Effector CD8-positive, alpha-beta T cell (primary cell): ENCODE measurements around the gene IFFO2.

Source experiments
- DNase-seq: peaks from one replicate; lab custom pipeline; 2025; lab: John Stamatoyannopoulos, UW

IFFO2 gene

DNA sequence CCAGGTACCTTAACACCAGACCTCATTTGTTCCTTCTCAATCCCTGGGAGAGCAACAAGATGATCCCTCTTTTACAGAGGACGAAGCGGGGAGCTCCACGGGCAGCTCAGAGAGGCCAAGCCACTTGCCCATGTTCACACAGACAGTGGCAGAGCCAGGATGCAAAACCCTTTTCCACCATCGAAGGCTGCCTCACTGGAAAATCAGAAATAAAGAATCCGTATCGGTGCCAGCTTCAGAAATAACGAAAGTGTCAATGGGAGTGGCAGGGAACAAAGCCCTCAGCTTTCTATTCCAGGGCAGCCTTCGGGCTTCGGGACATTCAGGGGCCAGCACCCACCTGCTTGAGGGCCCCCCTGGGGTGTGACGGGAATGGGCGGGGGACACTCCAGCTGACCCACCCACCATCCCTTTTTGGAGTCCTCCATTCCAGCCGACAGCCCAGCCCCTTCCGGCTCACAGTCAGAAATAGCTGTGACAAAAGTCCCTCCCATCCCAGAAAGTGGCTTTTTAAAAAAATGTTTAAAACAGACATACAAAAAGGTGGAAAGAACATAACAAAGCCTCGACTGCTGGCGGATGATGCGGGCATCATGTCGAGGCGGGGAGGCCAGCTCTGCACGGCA is 6.0 kb downstream of the IFFO2 start:
- DNase-seq, result no peak

DNA sequence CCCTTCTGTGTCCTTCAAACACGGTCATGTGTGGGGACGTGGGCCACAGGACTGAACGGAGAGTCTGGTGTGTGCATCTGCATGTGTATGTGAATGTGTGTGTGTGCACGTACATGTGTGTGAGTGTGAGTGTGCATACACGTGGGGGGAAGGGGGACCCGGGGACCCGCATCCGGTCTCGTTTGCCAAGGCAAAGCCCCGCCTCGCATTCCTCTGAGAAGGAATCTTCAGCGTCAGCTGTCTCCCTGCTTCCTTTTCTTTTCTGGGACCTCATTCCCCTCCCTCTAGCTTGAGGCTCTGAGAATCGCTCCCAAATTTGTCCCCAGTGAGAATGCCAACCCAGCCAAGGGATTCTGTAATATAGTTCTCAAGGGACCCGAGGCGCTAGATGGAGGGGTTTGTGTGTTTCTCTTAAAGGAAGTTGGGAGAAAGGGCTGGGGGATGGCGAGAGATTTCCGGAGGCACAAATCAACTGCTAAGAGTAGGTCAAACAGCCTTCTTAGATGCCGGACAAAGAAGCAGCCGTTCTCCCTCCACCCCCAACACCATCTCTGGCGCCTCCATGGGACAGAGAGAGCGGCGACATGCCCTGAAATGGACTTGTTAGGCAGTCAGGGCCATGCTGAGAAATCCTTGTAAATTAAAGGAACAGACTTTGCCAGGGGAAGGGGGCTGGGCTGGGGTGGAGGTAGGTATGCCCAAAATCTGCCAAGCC is 6.6 kb downstream of the IFFO2 start:
- DNase-seq, result no peak

DNA sequence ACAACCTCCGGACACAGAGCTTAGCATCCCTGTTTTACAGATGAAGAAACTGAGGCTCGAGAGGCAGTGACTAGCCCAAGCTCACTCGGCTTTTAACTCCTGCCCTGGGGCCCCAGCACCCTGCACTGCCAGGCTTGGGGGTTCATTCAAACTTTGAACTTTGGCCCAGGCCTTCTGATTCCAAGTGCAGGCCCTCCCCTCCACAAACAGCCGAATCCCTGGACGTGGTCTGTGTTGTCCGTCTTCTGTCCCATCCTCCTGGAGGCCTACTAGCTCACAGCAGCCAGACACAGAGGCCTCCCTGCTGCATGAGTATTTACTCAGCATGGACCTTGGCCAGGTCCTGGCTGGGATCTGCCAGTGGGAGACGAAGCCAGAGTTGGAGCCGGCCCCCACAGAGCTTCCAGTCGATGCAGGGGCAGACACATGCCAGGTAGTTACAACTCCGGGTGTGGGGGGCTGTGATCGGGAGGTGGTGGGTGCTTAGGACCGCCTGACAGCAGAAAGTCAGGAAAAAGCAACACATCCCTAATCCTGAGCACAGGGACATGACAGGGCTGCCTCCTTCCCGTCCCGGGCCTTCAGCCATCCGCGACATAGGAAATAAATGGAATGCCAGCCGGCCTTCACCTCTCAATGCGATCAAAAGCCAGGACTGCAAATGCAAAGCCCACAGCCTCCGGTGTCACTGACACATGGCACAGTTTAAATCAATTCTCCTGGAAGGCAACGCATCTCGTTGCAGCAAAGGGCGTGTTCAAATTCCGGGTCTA is 7.4 kb downstream of the IFFO2 start:
- no peak for DNase-seq

DNA sequence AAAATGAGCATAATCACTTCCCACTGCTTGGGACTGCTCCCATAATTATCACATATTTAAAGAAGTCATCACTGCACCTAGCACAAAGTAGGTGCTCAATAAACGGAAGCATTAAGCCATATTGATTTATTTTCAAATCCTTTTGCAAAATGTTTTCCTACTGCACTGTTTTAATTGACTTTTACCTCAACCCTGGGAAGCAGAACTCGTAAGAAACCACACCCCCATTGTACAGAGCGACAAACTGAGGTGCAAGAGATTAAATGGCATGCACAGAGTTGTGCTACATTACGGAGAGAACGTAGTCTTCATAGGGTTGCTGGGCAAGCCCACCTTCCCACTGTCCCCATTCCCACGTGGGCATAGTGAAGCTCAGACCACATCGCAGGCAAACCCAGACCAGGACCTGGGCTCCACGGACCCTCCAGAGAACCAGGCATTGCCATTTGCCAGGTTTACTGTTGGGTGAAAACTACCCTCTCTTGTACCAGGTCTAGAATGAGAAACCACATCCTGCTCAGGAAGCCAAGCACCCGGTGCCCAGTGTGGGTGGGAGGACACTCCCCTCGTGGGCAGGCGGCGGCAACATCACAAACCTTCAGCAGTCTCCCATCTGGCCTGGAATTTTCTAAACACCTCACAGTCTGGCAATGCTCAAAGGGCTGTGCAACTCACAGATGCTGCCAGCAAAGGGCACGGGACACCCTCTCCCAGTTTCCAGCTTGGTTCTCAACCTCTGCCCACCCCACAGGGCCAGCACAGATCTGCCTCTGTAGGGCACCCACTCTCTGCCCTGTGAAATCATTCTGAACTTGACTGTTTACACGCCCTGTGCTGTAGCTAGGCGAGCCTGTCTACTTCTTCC is 8.2 kb downstream of the IFFO2 start:
- DNase-seq, result peak; percentile 16

DNA sequence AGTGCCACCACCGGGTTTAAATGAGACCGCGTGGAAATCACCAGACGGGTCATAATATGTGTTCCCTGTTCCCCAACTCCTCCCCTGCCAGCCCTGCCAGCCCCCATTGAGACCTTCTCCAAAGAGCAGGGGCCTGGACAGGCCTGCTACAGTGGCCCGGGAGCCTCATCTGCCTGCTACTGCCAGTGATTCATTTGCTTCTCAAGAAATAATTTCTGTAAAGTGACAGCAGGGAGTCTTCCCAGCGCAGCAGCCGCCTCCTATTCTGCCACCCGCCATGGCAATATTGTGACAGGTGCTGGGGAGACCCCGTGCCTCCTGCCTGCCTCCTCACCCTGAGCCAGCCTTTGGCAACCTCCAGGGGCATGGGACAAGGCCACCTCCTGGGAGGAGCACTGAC is 8.9 kb downstream of the IFFO2 start:
- no peak for DNase-seq

DNA sequence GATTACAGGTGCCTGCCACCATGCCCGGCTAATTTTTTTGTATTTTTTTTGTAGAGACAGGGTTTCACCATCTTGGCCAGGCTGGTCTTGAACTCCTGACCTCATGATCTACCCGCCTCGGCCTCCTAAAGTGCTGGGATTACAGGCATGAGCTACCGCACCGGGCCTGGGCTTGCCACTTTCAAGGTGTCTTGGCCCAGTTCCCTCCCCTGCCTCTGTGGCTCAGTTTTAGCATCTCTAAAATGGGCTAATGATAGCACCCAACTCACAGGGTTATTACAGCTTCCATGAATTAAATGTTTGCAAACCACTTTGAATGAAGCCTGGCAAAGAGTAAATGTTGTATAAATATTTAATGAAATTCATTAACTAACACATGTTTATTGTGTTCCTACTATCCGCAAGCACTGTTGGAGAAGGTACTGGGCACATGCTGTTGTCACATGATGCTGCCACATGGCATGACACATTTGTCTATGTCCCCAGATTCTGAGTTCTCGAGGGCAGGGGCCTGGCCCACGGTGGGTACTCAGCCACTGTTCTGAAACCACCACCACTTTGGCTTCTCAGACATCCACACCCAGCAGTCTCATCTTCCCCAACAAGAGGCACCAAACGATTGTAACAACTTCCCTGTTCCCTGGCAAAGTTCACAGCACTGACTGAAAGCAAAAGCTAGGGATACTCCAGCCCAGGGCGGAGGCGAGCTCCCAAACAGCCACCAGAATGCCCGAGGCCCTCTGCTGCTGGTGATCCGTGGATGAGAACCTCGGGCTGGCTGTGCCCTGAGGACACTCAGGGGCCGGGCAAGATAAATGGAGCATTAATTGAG is 9.7 kb downstream of the IFFO2 start:
- no peak for DNase-seq

DNA sequence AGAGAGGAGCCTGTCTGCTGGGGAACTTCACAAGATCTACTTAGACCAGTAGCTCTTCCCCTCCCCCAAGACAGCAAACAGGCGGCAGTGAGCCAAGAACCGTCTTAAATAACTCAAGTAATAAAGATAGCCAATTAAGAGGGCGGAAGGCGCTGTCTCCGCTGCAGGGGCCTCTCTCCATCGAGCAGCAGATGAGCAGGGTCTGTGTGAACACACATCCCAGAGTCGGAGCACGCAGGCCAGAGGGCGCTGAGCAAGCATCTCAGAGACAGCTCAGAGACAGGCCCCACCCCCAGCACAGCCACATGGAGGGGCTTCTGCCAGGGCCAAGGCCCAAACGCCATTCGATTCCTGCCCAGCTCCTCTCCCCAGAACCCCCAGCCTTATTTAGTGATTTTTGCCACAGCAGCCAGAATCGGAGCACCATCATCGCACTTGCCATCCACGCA is 11.1 kb downstream of the IFFO2 start:
- no peak for DNase-seq

DNA sequence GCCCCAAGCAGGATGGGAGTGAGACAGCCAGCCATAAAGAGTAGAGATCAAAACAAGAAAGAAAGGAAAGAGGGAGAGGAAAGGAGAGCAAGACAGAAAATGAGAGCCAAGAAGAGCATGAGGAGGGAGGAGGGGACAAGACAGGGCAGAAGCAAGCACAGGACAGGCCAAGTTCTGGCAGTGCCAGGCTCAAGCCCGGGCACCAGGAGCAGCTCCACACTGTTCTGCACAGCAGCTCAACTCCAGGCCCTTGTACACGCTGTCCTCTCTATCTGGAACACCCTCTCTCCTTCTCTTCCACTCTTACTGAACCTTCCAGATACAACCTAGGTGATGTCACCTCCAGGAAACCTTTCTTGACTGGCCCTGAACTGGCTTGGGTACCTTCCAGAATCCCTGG is 11.7 kb downstream of the IFFO2 start:
- no peak for DNase-seq

DNA sequence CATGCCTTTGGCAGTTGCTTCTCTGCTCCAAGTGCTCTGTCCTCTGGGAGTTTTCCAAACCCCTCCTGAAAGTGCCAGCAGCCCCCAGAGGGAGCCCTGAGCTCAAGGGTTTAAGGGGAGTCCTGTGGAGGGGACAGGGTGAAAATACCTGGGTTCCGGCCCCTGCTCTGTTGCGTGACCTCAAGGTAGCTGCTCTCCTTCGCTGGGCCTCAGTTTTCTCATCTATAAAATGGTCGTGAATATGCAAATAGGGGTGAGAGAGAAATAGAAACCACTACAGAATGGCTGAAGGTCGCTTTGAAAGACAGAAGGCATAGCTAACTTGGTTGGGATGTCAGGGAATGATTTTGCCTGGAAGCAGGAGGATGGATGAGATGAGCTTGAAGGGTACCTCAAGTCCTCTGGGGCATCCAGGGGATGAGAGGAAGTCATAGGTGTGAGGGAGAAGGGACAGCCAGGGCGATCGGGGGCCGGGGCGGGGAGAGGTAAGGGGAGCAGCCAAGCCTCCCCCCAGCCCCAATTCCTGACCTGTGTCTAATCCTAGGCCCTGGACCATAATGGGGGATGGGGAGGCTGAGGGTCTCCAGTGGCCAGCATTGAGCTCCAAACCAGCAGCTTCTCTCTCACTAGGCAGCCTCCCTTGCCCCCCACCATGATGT is 12.4 kb downstream of the IFFO2 start:
- DNase-seq, result no peak

DNA sequence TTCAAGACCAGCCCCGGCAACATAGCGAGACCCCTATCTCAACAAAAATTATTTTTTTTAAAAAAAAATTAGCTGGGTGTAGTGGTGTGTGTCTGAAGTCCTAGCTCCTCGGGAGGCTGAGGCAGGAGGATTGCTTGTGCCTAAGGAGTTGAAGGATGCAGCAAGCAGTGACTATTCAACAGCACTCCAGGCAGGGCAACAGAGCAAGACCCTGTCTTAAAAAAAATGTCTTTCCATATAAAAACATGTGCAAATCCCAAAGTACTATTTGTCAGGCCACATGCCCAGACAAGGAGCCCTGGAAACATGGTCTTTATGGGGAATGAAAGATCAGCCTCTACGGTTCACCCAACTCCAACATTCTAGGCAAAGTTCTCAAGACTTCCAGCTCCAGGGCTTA is 13.3 kb downstream of the IFFO2 start:
- no peak for DNase-seq

DNA sequence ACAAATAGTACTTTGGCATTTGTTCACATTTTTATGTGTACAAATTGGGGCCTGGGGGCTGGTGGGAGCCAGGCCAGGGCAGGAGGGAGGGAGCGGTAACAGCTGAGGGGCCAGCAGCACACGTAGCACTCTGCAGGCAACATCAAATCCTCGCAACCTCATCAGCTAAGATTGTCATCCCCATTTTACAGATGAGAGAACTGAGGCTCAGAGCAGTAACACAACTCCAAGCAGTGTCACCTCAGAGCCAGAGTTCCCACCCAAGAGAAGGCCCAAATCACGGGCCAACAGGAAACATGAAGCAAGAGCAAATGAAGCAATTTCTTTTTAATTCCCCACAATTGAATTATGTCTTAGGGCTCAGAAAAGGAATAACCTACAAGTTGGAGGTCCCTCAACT is 14.1 kb downstream of the IFFO2 start:
- DNase-seq, result no peak

DNA sequence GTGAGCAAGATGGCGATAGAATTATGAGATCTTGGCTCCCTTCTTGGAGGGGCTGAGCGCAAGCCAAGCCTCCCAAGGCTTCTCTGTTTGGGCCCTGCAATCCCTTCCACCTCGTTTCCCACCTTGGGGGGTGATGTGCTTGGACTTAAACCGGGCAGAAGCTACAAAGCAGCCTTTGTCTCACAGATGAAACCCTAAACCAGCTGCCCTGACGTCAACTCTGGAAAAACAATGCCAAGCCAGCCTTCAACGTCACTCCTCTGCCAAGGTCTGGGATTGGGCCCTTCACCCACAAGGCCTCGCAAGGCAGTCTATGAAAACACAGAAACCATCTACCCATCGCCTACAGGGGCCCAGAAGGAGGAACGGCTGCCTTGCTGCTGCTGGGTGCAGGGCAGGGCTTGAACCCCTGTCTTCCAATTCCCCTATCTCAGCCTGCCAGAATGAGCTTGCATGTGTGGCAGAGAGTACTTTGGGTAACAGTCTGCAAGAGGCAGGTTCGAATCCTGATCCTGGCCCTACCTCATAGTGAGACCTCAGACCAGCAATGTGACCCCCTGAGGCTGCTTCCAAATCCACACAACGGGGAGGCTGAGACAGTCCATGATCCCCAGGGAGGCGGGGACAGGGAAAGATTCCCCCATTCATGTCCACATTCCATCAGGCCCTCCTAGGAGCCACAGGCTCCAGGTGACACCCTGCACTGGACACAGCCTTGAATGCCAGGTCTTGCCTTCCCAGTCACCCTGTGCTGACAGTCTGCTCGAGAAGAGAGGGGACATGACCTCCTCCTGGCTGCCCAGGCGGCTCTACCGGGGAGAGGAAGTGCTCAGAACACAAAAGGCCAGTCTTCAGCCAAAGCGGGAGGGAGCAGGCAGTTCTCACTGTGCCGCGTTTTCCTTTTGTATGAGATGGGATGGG is 15.0 kb downstream of the IFFO2 start:
- no peak for DNase-seq

DNA sequence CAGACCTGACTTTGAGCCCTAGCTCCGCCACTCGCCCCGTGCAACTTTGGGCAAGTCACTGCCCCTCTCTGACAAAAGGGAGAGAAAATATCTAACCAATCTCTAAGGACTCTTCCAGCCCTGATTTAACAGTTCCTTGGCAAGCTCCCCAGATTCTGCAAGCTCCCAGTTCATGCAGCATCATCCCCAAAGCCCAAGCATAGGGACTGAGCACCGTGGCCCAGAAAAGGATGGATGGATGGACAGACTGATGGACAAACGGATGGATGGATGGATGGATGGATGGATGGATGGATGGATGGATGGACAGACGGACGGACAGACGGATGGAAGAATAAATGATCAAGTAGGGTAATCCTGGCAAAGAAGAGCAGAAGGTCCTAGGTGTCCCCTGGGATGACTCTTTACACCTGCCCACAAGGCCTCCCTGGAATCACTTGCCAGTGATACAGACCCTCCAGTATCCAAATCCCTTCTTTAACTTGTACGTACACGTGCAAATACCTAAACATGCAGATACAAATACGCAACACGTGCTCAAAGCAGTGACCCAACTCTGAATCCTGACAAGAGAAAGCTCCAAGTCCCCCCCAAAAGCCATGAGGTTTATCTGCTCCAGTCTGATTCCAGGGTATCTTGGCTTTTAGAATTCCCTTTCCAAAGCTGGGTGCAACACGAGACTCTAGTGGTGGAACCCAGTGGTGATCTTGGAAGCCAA is 16.0 kb downstream of the IFFO2 start:
- DNase-seq, result no peak

DNA sequence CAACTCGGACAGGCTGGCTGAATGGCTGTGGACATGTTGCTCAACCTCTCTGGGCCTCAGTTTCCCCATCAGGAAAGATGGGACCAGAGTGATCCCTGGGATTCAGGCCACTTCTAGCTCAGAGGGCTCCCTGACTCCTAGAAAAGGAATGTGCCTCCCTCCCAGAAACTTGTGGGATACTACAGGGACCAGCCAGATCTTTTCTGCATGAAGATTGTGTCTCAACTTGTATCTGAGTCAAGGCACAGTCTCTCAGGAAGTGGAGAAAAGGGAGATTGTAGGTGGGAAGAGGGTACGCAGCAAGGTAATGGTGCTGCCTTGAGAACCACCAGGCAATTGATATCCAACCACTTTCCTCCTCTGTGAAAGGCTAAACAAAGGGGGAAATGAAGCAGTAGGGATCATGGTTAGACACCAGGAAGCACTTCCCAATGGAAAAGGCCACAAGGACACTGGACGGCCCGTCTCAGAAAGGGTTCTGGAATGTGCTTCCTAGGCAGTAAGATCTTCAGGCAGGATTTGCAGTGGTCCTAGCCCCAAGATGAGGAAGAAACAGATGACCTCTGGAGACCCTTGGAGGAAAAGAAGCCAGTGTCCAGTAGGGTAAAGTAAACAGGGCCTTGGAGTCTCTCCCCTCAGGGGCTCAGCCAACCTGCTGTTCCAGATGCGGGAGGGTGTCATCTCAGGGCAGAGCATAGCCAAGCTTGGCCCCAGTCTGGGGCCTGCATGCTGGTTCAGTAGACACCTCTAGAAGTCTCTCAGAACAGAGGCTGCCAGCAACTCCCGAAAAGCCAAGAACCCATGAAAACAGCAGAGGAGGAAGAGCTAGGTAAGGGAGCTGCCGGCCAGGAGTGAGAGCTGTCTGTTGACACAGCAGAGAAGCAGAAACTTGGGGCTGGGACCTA is 16.8 kb downstream of the IFFO2 start:
- no peak for DNase-seq

DNA sequence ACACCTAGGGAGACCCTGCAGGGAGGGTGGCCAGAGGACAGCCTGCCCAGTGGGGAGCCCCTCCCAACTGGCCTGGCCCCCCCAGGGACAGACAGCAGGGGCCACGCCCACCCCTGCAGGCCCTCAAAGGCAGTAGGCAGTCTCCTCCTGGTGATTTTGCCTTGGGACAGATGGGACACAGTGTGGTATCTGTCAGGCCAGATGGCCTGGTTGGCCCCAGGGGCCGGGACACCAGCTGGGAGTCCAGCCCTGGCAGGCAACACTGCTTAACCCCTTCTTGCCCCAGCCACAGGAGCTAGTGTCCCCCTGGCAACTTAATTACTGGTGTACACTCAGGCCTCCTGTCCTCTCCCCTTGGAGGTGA is 17.8 kb downstream of the IFFO2 start:
- no peak for DNase-seq

DNA sequence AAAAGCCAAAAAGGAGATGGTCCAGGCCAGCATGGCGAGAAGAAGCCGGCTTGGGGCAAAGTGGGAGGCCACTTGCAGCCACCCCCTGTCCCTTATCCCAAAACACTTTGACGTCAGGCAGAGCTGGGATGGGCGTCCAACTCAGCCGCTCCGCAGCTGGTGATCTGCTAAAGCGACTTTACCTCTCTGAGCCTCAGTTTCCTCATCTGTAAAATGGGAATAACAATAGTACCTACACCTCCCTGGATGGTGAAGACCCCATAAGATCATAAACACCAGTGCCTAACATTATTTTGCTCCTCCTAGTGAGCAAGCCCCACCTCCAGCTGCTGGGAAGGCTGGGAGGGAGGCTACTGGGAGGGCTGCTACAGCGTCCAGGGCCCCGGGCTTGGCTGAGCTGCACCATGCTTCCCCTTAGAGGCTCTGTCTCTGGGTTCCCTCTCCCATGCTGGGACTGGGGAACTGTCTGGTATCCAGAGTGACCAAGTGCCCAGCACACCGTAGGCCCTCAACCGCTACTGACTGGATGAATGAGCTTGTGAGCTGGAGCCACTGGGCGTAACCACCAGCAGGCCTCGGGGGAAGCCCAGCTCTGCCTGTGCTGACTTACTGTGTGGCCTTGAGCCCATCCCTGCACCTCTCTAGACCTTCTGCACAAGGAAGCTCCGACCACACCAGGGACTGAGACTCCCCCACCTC is 18.3 kb downstream of the IFFO2 start:
- DNase-seq, result no peak

DNA sequence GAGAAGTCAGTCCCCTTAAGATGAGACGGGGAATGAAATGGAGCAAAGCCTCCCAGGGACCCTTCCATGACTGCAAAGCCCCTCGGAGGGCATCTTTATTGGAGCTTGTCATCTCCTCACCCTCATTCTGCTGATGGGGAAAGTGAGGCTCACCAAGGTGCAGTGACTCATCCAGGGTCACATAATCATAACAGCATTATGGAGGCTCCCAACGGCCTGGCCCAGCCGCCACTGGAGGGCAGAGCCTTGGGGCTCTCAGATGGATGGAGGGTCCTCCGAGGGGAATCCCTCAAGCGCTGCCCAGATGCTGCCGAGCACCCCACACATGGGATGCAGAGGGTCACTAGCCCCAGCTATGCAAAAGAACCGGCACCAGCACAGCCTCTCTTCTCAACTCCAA is 18.9 kb downstream of the IFFO2 start:
- no peak for DNase-seq
